Epithelial cell of proximal tubule (primary cell): ENCODE results near the gene FGF21. TPM values are rescaled to one million over a fixed set of nuclear protein-coding genes. Genes with fewer than 3 reads are reported as not detected.

ENCODE experiments used
- DNase-seq: peaks from one replicate; pipeline ENCODE4 v3.0.0-alpha.2; 2011; ENCODE audit warnings: low read depth
- H3K4me3 ChIP-seq: 2 replicates; pipeline ENCODE4 v1.5.1; 2011; ENCODE audit warnings: low read depth, mild to moderate bottlenecking, low read length
- CTCF ChIP-seq: conservative IDR thresholded peaks from 2 replicates; pipeline ENCODE4 v1.5.1; 2012; ENCODE audit warnings: low read depth, mild to moderate bottlenecking, low read length
- total RNA-seq: library from RNA; depleted of rRNA; stranded (reverse); fragments of >200 nt; gene quantifications from 2 replicates; pipeline ENCODE4 v1.2.3, GENCODE V29; 2015

Gene FGF21
- total RNA-seq, 1 donor from 2014 or later, result not detected

- no peak overlapping the region for H3K4me3 ChIP-seq
- no peak for TF ChIP-seq CTCF
- no peak for DNase-seq
Measured at GRCh38 chr19:48805452-48805851, 50.1 kb downstream of the FGF21 start.

- DNase-seq, result no peak
- no peak overlapping the region for H3K4me3 ChIP-seq
- TF ChIP-seq CTCF, result no peak
Measured at GRCh38 chr19:48806518-48806817, 51.1 kb downstream of the FGF21 start.

- no peak overlapping the region for H3K4me3 ChIP-seq
- DNase-seq, result no peak
- no peak for TF ChIP-seq CTCF
Measured at GRCh38 chr19:48806818-48807589, 51.7 kb downstream of the FGF21 start.

- DNase-seq, result no peak
- TF ChIP-seq CTCF, result no peak
- H3K4me3 ChIP-seq, result no peak overlapping the region
Measured at GRCh38 chr19:48807590-48808308, 52.4 kb downstream of the FGF21 start.

Other genes with a start within 250 kb of the FGF21 start
- gene LMTK3, start 243.7 kb upstream of the FGF21 start, total RNA-seq, result 1.5 and 4.2 TPM in 2 replicates
- 0.29 TPM in 1 of 2 replicates, not detected in the other for gene SULT2B1, start 203.4 kb upstream of the FGF21 start, total RNA-seq
- not detected in 2 replicates for gene SPACA4, start 148.8 kb upstream of the FGF21 start, total RNA-seq
- 0.14 and 0.40 TPM in 2 replicates for gene FAM83E, start 140.4 kb upstream of the FGF21 start, total RNA-seq
- 2,819 and 2,927 TPM in 2 replicates for gene RPL18, start 136.3 kb upstream of the FGF21 start, total RNA-seq
- 13.0 and 14.5 TPM in 2 replicates for gene SPHK2, start 136.0 kb upstream of the FGF21 start, total RNA-seq
- 1.3 and 5.9 TPM in 2 replicates for gene DBP, start 118.1 kb upstream of the FGF21 start, total RNA-seq
- 0.22 and 6.6 TPM in 2 replicates for gene CA11, start 109.3 kb upstream of the FGF21 start, total RNA-seq
- not detected in 2 replicates for gene NTN5, start 82.5 kb upstream of the FGF21 start, total RNA-seq
- 0.52 and 0.58 TPM in 2 replicates for gene FUT2, start 59.6 kb upstream of the FGF21 start, total RNA-seq
- 0.72 and 1.5 TPM in 2 replicates for gene MAMSTR, start 35.8 kb upstream of the FGF21 start, total RNA-seq
- 3.5 and 6.9 TPM in 2 replicates for gene RASIP1, start 14.9 kb upstream of the FGF21 start, total RNA-seq
- not detected in 2 replicates for gene IZUMO1, start 8.6 kb upstream of the FGF21 start, total RNA-seq
- 2.9 and 3.0 TPM in 2 replicates for gene FUT1, start 2.9 kb upstream of the FGF21 start, total RNA-seq
- 45.5 and 60.7 TPM in 2 replicates for gene BCAT2, start 55.5 kb downstream of the FGF21 start, total RNA-seq
- gene HSD17B14, start 81.0 kb downstream of the FGF21 start, total RNA-seq, result 2.2 and 2.8 TPM in 2 replicates
- 1.8 and 5.0 TPM in 2 replicates for gene PLEKHA4, start 113.1 kb downstream of the FGF21 start, total RNA-seq
- 23.9 and 32.2 TPM in 2 replicates for gene PPP1R15A, start 116.9 kb downstream of the FGF21 start, total RNA-seq
- not detected in 2 replicates for gene TULP2, start 143.2 kb downstream of the FGF21 start, total RNA-seq
- 142 and 250 TPM in 2 replicates for gene NUCB1, start 144.8 kb downstream of the FGF21 start, total RNA-seq
- 0.07 and 0.35 TPM in 2 replicates for gene DHDH, start 178.2 kb downstream of the FGF21 start, total RNA-seq
- gene BAX, start 199.4 kb downstream of the FGF21 start, total RNA-seq, result 173 and 179 TPM in 2 replicates
- 1,293 and 2,420 TPM in 2 replicates for gene FTL, start 209.8 kb downstream of the FGF21 start, total RNA-seq
- 42.2 and 42.4 TPM in 2 replicates for gene GYS1, start 237.8 kb downstream of the FGF21 start, total RNA-seq
- 212 and 389 TPM in 2 replicates for gene RUVBL2, start 238.4 kb downstream of the FGF21 start, total RNA-seq